ENCODE results near the gene TXNRD2.

DNA sequence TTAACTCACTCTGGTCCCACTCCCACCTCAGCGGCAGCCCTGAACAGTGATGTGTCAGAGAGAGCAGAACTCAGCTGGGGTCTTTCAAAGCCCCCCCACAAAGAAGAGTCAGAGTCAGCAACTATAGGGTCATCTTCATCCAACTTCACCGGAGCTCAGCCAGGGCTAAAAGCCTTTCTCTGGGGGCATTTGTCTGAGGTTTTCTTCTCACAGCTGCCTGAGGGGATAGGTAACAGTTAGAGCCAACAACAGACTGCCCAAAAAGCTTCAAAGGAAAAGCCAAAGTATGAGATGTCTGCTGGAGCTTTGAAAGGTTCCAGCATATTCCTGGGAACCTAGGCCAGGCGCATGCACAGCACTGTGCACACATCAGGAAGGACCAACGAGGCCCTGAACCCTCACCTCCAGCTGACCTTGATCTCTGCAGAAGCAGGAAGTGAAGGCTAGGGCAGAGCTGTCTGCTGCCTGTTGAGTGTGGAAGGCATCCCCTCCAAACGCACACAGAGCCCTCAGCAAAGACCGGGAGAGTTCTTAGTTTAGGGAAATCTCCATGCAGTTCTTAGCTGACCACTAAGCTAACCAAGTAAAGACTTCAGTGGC is 28.2 kb downstream of the TXNRD2 start:
- TF ChIP-seq EZH2 (IDR thresholded peaks at IDR 0.05; ENCODE audit: borderline replicate concordance, insufficient read depth, low read depth, low read length, poor library complexity, severe bottlenecking): no peak
- TF ChIP-seq, protein P1, sequence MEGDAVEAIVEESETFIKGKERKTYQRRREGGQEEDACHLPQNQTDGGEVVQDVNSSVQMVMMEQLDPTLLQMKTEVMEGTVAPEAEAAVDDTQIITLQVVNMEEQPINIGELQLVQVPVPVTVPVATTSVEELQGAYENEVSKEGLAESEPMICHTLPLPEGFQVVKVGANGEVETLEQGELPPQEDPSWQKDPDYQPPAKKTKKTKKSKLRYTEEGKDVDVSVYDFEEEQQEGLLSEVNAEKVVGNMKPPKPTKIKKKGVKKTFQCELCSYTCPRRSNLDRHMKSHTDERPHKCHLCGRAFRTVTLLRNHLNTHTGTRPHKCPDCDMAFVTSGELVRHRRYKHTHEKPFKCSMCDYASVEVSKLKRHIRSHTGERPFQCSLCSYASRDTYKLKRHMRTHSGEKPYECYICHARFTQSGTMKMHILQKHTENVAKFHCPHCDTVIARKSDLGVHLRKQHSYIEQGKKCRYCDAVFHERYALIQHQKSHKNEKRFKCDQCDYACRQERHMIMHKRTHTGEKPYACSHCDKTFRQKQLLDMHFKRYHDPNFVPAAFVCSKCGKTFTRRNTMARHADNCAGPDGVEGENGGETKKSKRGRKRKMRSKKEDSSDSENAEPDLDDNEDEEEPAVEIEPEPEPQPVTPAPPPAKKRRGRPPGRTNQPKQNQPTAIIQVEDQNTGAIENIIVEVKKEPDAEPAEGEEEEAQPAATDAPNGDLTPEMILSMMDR (IDR thresholded peaks at IDR 0.05): no peak
